Type B pancreatic cell (in vitro differentiated cells): ENCODE measurements around the gene FAM50B. TPM values are rescaled to one million over a fixed set of nuclear protein-coding genes. Genes with fewer than 3 reads are reported as not detected.

Experiments
- DNase-seq: peaks from one replicate; pipeline ENCODE4 v3.0.0; 2021; ENCODE audit warnings: mixed read lengths; ENCODE audit not compliant: unreplicated experiment; ENCODE audit errors: extremely low spot score
- H3K27ac Mint-ChIP-seq: 2 replicates; pipeline ENCODE4 v1.8.0; 2021; ENCODE audit warnings: mild to moderate bottlenecking, mixed read lengths
- H3K27me3 Mint-ChIP-seq: 2 replicates; pipeline ENCODE4 v1.8.0; 2021; ENCODE audit warnings: mixed read lengths
- H3K36me3 Mint-ChIP-seq: 2 replicates; pipeline ENCODE4 v1.8.0; 2021; ENCODE audit warnings: mixed read lengths
- H3K4me1 Mint-ChIP-seq: one replicate; pipeline ENCODE4 v1.8.0; 2021; ENCODE audit warnings: mixed read lengths; ENCODE audit not compliant: unreplicated experiment
- H3K4me3 Mint-ChIP-seq: 2 replicates; pipeline ENCODE4 v1.8.0; 2021; ENCODE audit warnings: mild to moderate bottlenecking, mixed read lengths
- H3K9me3 Mint-ChIP-seq: 2 replicates; pipeline ENCODE4 v1.8.0; 2021; ENCODE audit warnings: mixed read lengths
- CTCF ChIP-seq: fragments of 200-600 bp; sonication (generic); conservative IDR thresholded peaks from 2 replicates; pipeline ENCODE4 v1.5.0; 2021; ENCODE audit warnings: antibody characterized with exemption, mild to moderate bottlenecking
- total RNA-seq: library from RNA; stranded (reverse); gene quantifications from 2 replicates; pipeline ENCODE4 v1.2.1, GENCODE V29; 2021; ENCODE audit warnings: low replicate concordance

Gene FAM50B
- total RNA-seq, 1 donor from 2014 or later = 1.8 TPM

- H3K4me1 Mint-ChIP-seq = peaks cover 12% of the 10 kb centered on the region
- no peaks in the 10 kb centered on the region for H3K36me3 Mint-ChIP-seq
- no peak for TF ChIP-seq CTCF
- H3K9me3 Mint-ChIP-seq = no peaks in the 10 kb centered on the region
- no peak overlapping the region for H3K27ac Mint-ChIP-seq
- H3K4me3 Mint-ChIP-seq = no peak overlapping the region
- H3K27me3 Mint-ChIP-seq = no peaks in the 10 kb centered on the region
- no peak for DNase-seq
These were observed 39.7 kb upstream of the FAM50B start for GRCh38 chr6:3809515-3809891.

GRCh38 chr6:3809982-3810381, 39.2 kb upstream of the FAM50B start:
- H3K27me3 Mint-ChIP-seq = no peaks in the 10 kb centered on the region

GRCh38 chr6:3811191-3811590, 38.0 kb upstream of the FAM50B start:
- no peak for DNase-seq
- no peaks in the 10 kb centered on the region for H3K27me3 Mint-ChIP-seq
- peak overlapping the region; percentile 41 for H3K27ac Mint-ChIP-seq
- peaks cover 12% of the 10 kb centered on the region for H3K4me1 Mint-ChIP-seq
- no peaks in the 10 kb centered on the region for H3K9me3 Mint-ChIP-seq
- H3K36me3 Mint-ChIP-seq = no peaks in the 10 kb centered on the region
- H3K4me3 Mint-ChIP-seq = no peak overlapping the region
- TF ChIP-seq CTCF = no peak

More at GRCh38 chr6:3809982-3810381, 39.2 kb upstream of the FAM50B start:
- TF ChIP-seq CTCF = no peak
- no peak overlapping the region for H3K4me3 Mint-ChIP-seq
- H3K4me1 Mint-ChIP-seq = peaks cover 12% of the 10 kb centered on the region
- no peak overlapping the region for H3K27ac Mint-ChIP-seq
- no peaks in the 10 kb centered on the region for H3K36me3 Mint-ChIP-seq
- H3K9me3 Mint-ChIP-seq = no peaks in the 10 kb centered on the region
- DNase-seq = no peak

GRCh38 chr6:3812596-3812995, 36.6 kb upstream of the FAM50B start:
- no peaks in the 10 kb centered on the region for H3K27me3 Mint-ChIP-seq
- no peak overlapping the region for H3K4me3 Mint-ChIP-seq

GRCh38 chr6:3813150-3813780, 35.9 kb upstream of the FAM50B start:
- Mint-ChIP-seq H3K4me1 (peaks cover 8% of the 10 kb centered on the region), H3K36me3 (no peaks in the 10 kb centered on the region), H3K9me3 (no peaks in the 10 kb centered on the region), H3K27ac (no peak overlapping the region), H3K4me3 (no peak overlapping the region), H3K27me3 (no peaks in the 10 kb centered on the region)
- TF ChIP-seq CTCF = no peak
- DNase-seq = no peak

More at GRCh38 chr6:3812596-3812995, 36.6 kb upstream of the FAM50B start:
- no peaks in the 10 kb centered on the region for H3K9me3 Mint-ChIP-seq
- H3K36me3 Mint-ChIP-seq = no peaks in the 10 kb centered on the region
- H3K4me1 Mint-ChIP-seq = peaks cover 12% of the 10 kb centered on the region
- H3K27ac Mint-ChIP-seq = no peak overlapping the region
- no peak for DNase-seq
- no peak for TF ChIP-seq CTCF

- H3K36me3 Mint-ChIP-seq = no peaks in the 10 kb centered on the region
- DNase-seq = no peak
- no peaks in the 10 kb centered on the region for H3K9me3 Mint-ChIP-seq
- no peaks in the 10 kb centered on the region for H3K27me3 Mint-ChIP-seq
- no peak overlapping the region for H3K4me3 Mint-ChIP-seq
- no peak for TF ChIP-seq CTCF
- H3K4me1 Mint-ChIP-seq = peaks cover 4% of the 10 kb centered on the region
- peak overlapping the region; percentile 37 for H3K27ac Mint-ChIP-seq
These were observed 35.3 kb upstream of the FAM50B start for GRCh38 chr6:3813918-3814317.
